Esophagus muscularis mucosa (tissue), 4 donors: ENCODE results near the gene CSRP1.

ENCODE experiments used
- CTCF ChIP-seq, 3 experiments: fragments of 200-600 bp in 2 of 3; fragments of 450-650 bp in 1 of 3; sonication (generic) in 2 of 3; IDR thresholded peaks; one replicate each; pipeline ENCODE4 v1.5.1; 2017 to 2019; ENCODE audit warnings: antibody characterized with exemption in 3 of 3, mild to moderate bottlenecking in 2 of 3, moderate library complexity in 1 of 3
- EP300 ChIP-seq: sonication (generic); formaldehyde crosslinking; IDR thresholded peaks from one replicate; pipeline ENCODE4 v1.6.1; 2017; ENCODE audit warnings: antibody characterized with exemption
- POLR2A ChIP-seq: fragments of 450-650 bp; IDR thresholded peaks from one replicate; pipeline ENCODE4 v1.6.1; 2017; ENCODE audit warnings: antibody characterized with exemption, moderate library complexity, mild to moderate bottlenecking, low read depth
- POLR2AphosphoS5 ChIP-seq, 2 donors: sonication (generic); formaldehyde crosslinking; IDR thresholded peaks; one replicate each; pipeline ENCODE4 v1.6.1; 2017; ENCODE audit warnings: antibody characterized with exemption in 2 of 2

- TF ChIP-seq CTCF (IDR thresholded peaks at IDR 0.05) (no peak), EP300 (no peak), POLR2A (no peak), POLR2AphosphoS5 (IDR thresholded peaks at IDR 0.05) (no peak)
Measured at GRCh38 chr1:201533836-201534235, 26.9 kb upstream of the CSRP1 start.
